ENCODE results near the gene NPAS1. TPM values are rescaled to one million over a fixed set of nuclear protein-coding genes. Genes with fewer than 3 reads are reported as not detected.
A peak's percentile ranks its signal among the peaks of the same experiment; 100 is the strongest.

The NPAS1 gene
- total and polyA plus RNA-seq, 3 experiments from 2014 or later, result 0.24 to 0.37 TPM; not detected in 1

- H3K27me3 Mint-ChIP-seq, result no peaks in the 10 kb centered on the region
- Histone ChIP-seq H3K4me1 (ENCODE audit: insufficient read depth, low read length) (no peaks in the 10 kb centered on the region), H3K4me3 (ENCODE audit: low read length) (no peak overlapping the region), H3K27ac (ENCODE audit: low read depth, low read length) (no peak overlapping the region), H3K9me3 (ENCODE audit: low read length) (no peaks in the 10 kb centered on the region), H3K27me3 (ENCODE audit: insufficient read depth, low read length, poor library complexity, severe bottlenecking) (no peaks in the 10 kb centered on the region), H3K36me3 (ENCODE audit: insufficient read depth, low read length) (peaks cover 28% of the 10 kb centered on the region)
- POLR2A ChIA-PET, result no interaction called here
- no peak for DNase-seq
- CTCF ChIA-PET, result interaction anchor here (0.8 kb wide), 1 partner anchor 56 kb away, joined by 3 read pairs; no protein-coding TSS in a partner anchor
- H3K36me3 Mint-ChIP-seq, result peaks cover 3 to 80% (median 4%) of the 10 kb centered on the region in 3 donors
- peaks cover 0 to 8% (median 0%) of the 10 kb centered on the region in 3 donors for H3K4me1 Mint-ChIP-seq
- H3K9me3 Mint-ChIP-seq, result no peaks in the 10 kb centered on the region
- no peak overlapping the region for H3K4me3 Mint-ChIP-seq
- no peak overlapping the region for H3K27ac Mint-ChIP-seq
Observed at GRCh38 chr19:47069795-47070194, 50.2 kb downstream of the NPAS1 start.

GRCh38 chr19:47070756-47071155 lies 51.1 kb downstream of the NPAS1 start:
- ChIA-PET CTCF (interaction anchor here (0.8 kb wide), 1 partner anchor 55 kb away, joined by 3 read pairs; no protein-coding TSS in a partner anchor), POLR2A (no interaction called here)
- Histone ChIP-seq H3K36me3 (ENCODE audit: insufficient read depth, low read length) (peaks cover 35% of the 10 kb centered on the region), H3K4me3 (ENCODE audit: low read length) (no peak overlapping the region), H3K27ac (ENCODE audit: low read depth, low read length) (no peak overlapping the region), H3K4me1 (ENCODE audit: insufficient read depth, low read length) (no peaks in the 10 kb centered on the region), H3K9me3 (ENCODE audit: low read length) (no peaks in the 10 kb centered on the region), H3K27me3 (ENCODE audit: insufficient read depth, low read length, poor library complexity, severe bottlenecking) (no peaks in the 10 kb centered on the region)
- DNase-seq, result no peak
- Mint-ChIP-seq H3K4me1 (peaks cover 0 to 11% (median 6%) of the 10 kb centered on the region in 3 donors), H3K27me3 (no peaks in the 10 kb centered on the region), H3K27ac (peak overlapping the region in 3 of 8 donors; percentile 29 to 90 (median 57)), H3K9me3 (no peaks in the 10 kb centered on the region), H3K4me3 (no peak overlapping the region), H3K36me3 (peaks cover 3 to 80% (median 4%) of the 10 kb centered on the region in 3 donors)

DNA sequence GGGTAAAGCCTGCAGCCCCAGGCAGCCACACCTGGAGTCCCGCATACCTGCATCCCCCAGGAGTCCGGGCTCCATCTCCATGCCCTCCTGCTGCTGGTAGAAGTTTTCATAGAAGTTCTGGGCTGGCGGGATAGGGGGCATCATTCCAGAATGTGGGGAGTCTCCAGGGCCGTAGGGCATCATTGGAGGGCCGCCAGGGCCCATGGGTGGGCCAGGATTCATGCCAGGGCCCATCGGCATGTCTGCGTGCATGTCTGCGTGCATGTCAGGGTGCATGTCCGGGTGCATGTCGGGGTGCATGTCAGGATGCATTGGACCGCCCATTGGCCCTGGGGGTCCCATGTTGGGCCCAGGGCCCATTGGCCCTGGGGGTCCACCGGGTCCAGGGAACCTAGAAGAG lies 52.1 kb downstream of the NPAS1 start:
- DNase-seq, result no peak
- ChIA-PET CTCF (no interaction called here), POLR2A (no interaction called here)
- peaks cover 0 to 11% (median 6%) of the 10 kb centered on the region in 3 donors for H3K4me1 Mint-ChIP-seq
- no peaks in the 10 kb centered on the region for H3K4me1 ChIP-seq (ENCODE audit: insufficient read depth, low read length)
- no peak overlapping the region for H3K4me3 Mint-ChIP-seq
- H3K36me3 ChIP-seq (ENCODE audit: insufficient read depth, low read length), result peaks cover 43% of the 10 kb centered on the region
- no peak overlapping the region for H3K27ac ChIP-seq (ENCODE audit: low read depth, low read length)
- H3K27me3 Mint-ChIP-seq, result no peaks in the 10 kb centered on the region
- H3K9me3 Mint-ChIP-seq, result no peaks in the 10 kb centered on the region
- no peak overlapping the region for H3K4me3 ChIP-seq (ENCODE audit: low read length)
- peaks cover 3 to 81% (median 4%) of the 10 kb centered on the region in 3 donors for H3K36me3 Mint-ChIP-seq
- no peak overlapping the region for H3K27ac Mint-ChIP-seq
- H3K27me3 ChIP-seq (ENCODE audit: insufficient read depth, low read length, poor library complexity, severe bottlenecking), result no peaks in the 10 kb centered on the region
- H3K9me3 ChIP-seq (ENCODE audit: low read length), result no peaks in the 10 kb centered on the region

DNA sequence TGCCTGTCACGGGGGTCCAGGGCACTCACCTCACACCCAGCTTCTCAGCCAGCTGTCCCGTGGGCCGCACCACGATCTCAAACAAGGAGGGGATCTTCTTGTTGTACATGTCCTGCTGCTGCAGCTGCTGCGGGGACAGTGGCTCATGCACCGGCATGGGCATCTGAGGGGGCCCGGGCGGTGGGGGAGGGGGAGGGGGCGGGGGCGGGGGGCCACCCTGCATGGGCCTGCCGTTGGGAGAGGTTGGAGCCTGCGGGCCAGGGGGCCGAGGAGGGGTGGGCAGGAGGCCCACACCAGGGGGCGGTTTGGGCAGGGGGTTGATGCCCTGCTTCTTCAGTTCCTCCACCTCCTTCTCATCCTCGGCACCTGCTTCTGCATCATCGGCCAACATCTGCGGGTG lies 52.7 kb downstream of the NPAS1 start:
- Mint-ChIP-seq H3K27me3 (no peaks in the 10 kb centered on the region), H3K36me3 (peaks cover 3 to 86% (median 4%) of the 10 kb centered on the region in 3 donors), H3K9me3 (no peaks in the 10 kb centered on the region), H3K4me1 (peaks cover 0 to 11% (median 6%) of the 10 kb centered on the region in 3 donors), H3K4me3 (no peak overlapping the region), H3K27ac (no peak overlapping the region)
- Histone ChIP-seq H3K27me3 (ENCODE audit: insufficient read depth, low read length, poor library complexity, severe bottlenecking) (no peaks in the 10 kb centered on the region), H3K9me3 (ENCODE audit: low read length) (no peaks in the 10 kb centered on the region), H3K36me3 (ENCODE audit: insufficient read depth, low read length) (peaks cover 43% of the 10 kb centered on the region), H3K4me3 (ENCODE audit: low read length) (no peak overlapping the region), H3K4me1 (ENCODE audit: insufficient read depth, low read length) (no peaks in the 10 kb centered on the region), H3K27ac (ENCODE audit: low read depth, low read length) (no peak overlapping the region)
- ChIA-PET CTCF (interaction anchor here (1.7 kb wide), 1 partner anchor 59 kb away, joined by 4 read pairs; the partner anchor contains the start of gene SAE1), POLR2A (no interaction called here)
- no peak for DNase-seq

DNA sequence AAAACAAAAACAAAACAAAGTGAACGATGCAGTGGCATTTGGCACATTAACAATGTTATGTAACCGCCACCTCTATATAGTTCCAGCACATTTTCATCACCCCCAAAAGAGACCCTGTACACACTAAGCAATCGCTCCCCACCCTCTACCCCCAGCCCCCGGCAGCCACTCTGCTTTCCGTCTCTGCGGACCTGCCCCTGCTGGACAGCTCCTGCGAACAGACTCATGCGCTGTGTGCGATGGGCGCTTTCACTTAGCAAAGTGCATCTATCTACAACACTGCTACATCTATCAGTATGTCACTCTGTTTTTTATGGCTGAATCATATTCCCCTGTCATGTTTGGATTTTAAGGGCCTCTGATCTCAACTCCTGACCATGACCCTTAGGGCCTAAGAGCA lies 53.9 kb downstream of the NPAS1 start:
- no peaks in the 10 kb centered on the region for H3K27me3 ChIP-seq (ENCODE audit: insufficient read depth, low read length, poor library complexity, severe bottlenecking)
- Mint-ChIP-seq H3K27me3 (no peaks in the 10 kb centered on the region), H3K9me3 (no peaks in the 10 kb centered on the region), H3K36me3 (peaks cover 3 to 80% (median 4%) of the 10 kb centered on the region in 3 donors), H3K4me1 (peaks cover 0 to 11% (median 6%) of the 10 kb centered on the region in 3 donors), H3K27ac (no peak overlapping the region), H3K4me3 (no peak overlapping the region)
- H3K36me3 ChIP-seq (ENCODE audit: insufficient read depth, low read length), result peaks cover 43% of the 10 kb centered on the region
- CTCF ChIA-PET, result interaction anchor here (1.6 to 1.7 kb wide), 2 partner anchors 11 to 57 kb away, joined by 4 read pairs; partner anchors contain the start of gene SAE1
- POLR2A ChIA-PET, result no interaction called here
- H3K4me3 ChIP-seq (ENCODE audit: low read length), result no peak overlapping the region
- H3K4me1 ChIP-seq (ENCODE audit: insufficient read depth, low read length), result no peaks in the 10 kb centered on the region
- DNase-seq, result no peak
- H3K27ac ChIP-seq (ENCODE audit: low read depth, low read length), result no peak overlapping the region
- H3K9me3 ChIP-seq (ENCODE audit: low read length), result no peaks in the 10 kb centered on the region

GRCh38 chr19:47074621-47075020 lies 55.0 kb downstream of the NPAS1 start:
- POLR2A ChIA-PET, result interaction anchor here (0.6 kb wide), 1 partner anchor 148 kb away, joined by 9 read pairs; no protein-coding TSS in a partner anchor
- Mint-ChIP-seq H3K36me3 (peaks cover 3 to 75% (median 4%) of the 10 kb centered on the region in 3 donors), H3K4me1 (peaks cover 0 to 11% (median 6%) of the 10 kb centered on the region in 3 donors), H3K27ac (peak overlapping the region in 1 of 8 donors; percentile 35), H3K9me3 (no peaks in the 10 kb centered on the region), H3K4me3 (no peak overlapping the region), H3K27me3 (no peaks in the 10 kb centered on the region)
- H3K4me3 ChIP-seq (ENCODE audit: low read length), result no peak overlapping the region
- peaks cover 45% of the 10 kb centered on the region for H3K36me3 ChIP-seq (ENCODE audit: insufficient read depth, low read length)
- no peaks in the 10 kb centered on the region for H3K27me3 ChIP-seq (ENCODE audit: insufficient read depth, low read length, poor library complexity, severe bottlenecking)
- H3K4me1 ChIP-seq (ENCODE audit: insufficient read depth, low read length), result no peaks in the 10 kb centered on the region
- no peaks in the 10 kb centered on the region for H3K9me3 ChIP-seq (ENCODE audit: low read length)
- no peak overlapping the region for H3K27ac ChIP-seq (ENCODE audit: low read depth, low read length)
- DNase-seq, result no peak
- CTCF ChIA-PET, result no interaction called here

- Histone ChIP-seq H3K9me3 (ENCODE audit: low read length) (no peaks in the 10 kb centered on the region), H3K27ac (ENCODE audit: low read depth, low read length) (no peak overlapping the region), H3K36me3 (ENCODE audit: insufficient read depth, low read length) (peaks cover 47% of the 10 kb centered on the region), H3K4me1 (ENCODE audit: insufficient read depth, low read length) (no peaks in the 10 kb centered on the region), H3K4me3 (ENCODE audit: low read length) (no peak overlapping the region), H3K27me3 (ENCODE audit: insufficient read depth, low read length, poor library complexity, severe bottlenecking) (no peaks in the 10 kb centered on the region)
- POLR2A ChIA-PET, result interaction anchor here (0.6 kb wide), 1 partner anchor 148 kb away, joined by 9 read pairs; no protein-coding TSS in a partner anchor
- Mint-ChIP-seq H3K4me3 (no peak overlapping the region), H3K4me1 (peaks cover 0 to 10% (median 6%) of the 10 kb centered on the region in 3 donors), H3K27me3 (no peaks in the 10 kb centered on the region), H3K9me3 (no peaks in the 10 kb centered on the region), H3K36me3 (peaks cover 3 to 70% (median 4%) of the 10 kb centered on the region in 3 donors), H3K27ac (peak overlapping the region in 4 of 8 donors; percentile 7 to 67 (median 36))
- no peak for DNase-seq
- CTCF ChIA-PET, result interaction anchor here (0.7 to 1.1 kb wide), 2 partner anchors 13 to 136 kb away, joined by 3 read pairs; no protein-coding TSS in a partner anchor
Observed at GRCh38 chr19:47075179-47075810, 55.7 kb downstream of the NPAS1 start.

DNA sequence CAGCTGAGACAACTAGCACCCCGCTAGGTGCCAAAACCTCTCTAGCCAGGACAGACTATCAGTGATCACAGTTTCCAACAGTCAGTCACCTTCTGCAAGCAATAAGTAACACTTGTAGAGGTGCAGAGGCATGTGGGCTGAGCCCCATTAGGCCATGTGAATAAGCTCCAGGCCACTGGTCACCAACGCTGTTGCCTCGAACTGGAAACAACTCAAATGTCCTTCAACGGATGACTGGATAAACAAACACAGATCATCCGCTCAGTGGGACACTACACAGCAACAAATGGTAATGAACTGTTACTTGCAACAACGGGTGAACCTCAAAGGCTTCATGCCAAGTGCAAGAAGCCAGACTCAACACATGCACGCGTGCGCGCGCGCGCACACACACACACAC lies 56.3 kb downstream of the NPAS1 start:
- ChIA-PET POLR2A (no interaction called here), CTCF (interaction anchor here (0.7 to 1.1 kb wide), 2 partner anchors 12 to 135 kb away, joined by 3 read pairs; no protein-coding TSS in a partner anchor)
- Mint-ChIP-seq H3K9me3 (no peaks in the 10 kb centered on the region), H3K27ac (peak overlapping the region in 1 of 8 donors; percentile 19), H3K4me1 (peaks cover 0 to 9% (median 6%) of the 10 kb centered on the region in 3 donors), H3K4me3 (no peak overlapping the region), H3K27me3 (no peaks in the 10 kb centered on the region), H3K36me3 (peaks cover 3 to 70% (median 4%) of the 10 kb centered on the region in 3 donors)
- Histone ChIP-seq H3K4me1 (ENCODE audit: insufficient read depth, low read length) (no peaks in the 10 kb centered on the region), H3K27me3 (ENCODE audit: insufficient read depth, low read length, poor library complexity, severe bottlenecking) (no peaks in the 10 kb centered on the region), H3K4me3 (ENCODE audit: low read length) (no peak overlapping the region), H3K27ac (ENCODE audit: low read depth, low read length) (no peak overlapping the region), H3K9me3 (ENCODE audit: low read length) (no peaks in the 10 kb centered on the region), H3K36me3 (ENCODE audit: insufficient read depth, low read length) (peaks cover 47% of the 10 kb centered on the region)
- DNase-seq, result no peak

All from CD8-positive, alpha-beta memory T cell (primary cell).